GM12878 (cell line): ENCODE results near the gene RNF152. TPM values are rescaled to one million over a fixed set of nuclear protein-coding genes. Genes with fewer than 3 reads are reported as not detected.

Experiments used
- ATAC-seq: fragments of 200-7000 bp; cut with Tn5 transposase; 3 replicates; pipeline ENCODE4 v1.9.1; 2020; ENCODE audit warnings: mild to moderate bottlenecking, moderate library complexity
- BruUV-seq: library from RNA; stranded (reverse); fragments of 400-500 nt; replicated peaks from 2 replicates; lab custom pipeline; 2021; lab: Mats Ljungman, UMichigan
- CTCF ChIA-PET: fragments of 300-600 bp; sonication (Branson Sonifier 250); formaldehyde crosslinking; extraction: SDS; loops from one replicate; lab custom pipeline; 2021; ENCODE audit warnings: inconsistent platforms; lab: Yijun Ruan, JAX
- POLR2A ChIA-PET: fragments of 350-600 bp; formaldehyde crosslinking; extraction: SDS; loops from one replicate; lab custom pipeline; 2021; ENCODE audit warnings: inconsistent platforms; lab: Charles Lee
- RAD21 ChIA-PET: fragments of 300-600 bp; sonication (Branson Sonifier 250); formaldehyde crosslinking; loops from one replicate; lab custom pipeline; 2023; ENCODE audit warnings: antibody characterized with exemption; ENCODE audit not compliant: unreplicated experiment; lab: Charles Lee
- SMC1A ChIA-PET: fragments of 300-600 bp; sonication (Branson Sonifier 250); formaldehyde crosslinking; loops from one replicate; lab custom pipeline; 2023; ENCODE audit not compliant: unreplicated experiment, uncharacterized antibody; lab: Charles Lee
- DNase-seq: peaks from one replicate; pipeline ENCODE4 v3.0.0-alpha.2; 2011; ENCODE audit warnings: low read depth, low spot score
- FAIRE-seq: peaks from 3 replicates; lab custom pipeline; 2011; peaks lifted over from hg19 to GRCh38; lab: Jason Lieb, UNC
- H2AFZ ChIP-seq: 2 replicates; pipeline ENCODE4 v1.6.0; 2011; ENCODE audit warnings: low read depth, low read length, control low read depth; ENCODE audit not compliant: control insufficient read depth
- H3K27ac ChIP-seq: 2 replicates; pipeline ENCODE4 v1.5.1; 2011; ENCODE audit warnings: control low read depth; ENCODE audit not compliant: control insufficient read depth, insufficient read depth
- H3K27me3 ChIP-seq, 2 experiments: replicated peaks in 1 of 2; 2 replicates each; pipeline versions ENCODE4 v1.6.0 to v1.6.1; 2011; ENCODE audit warnings: low read length in 1 of 2; ENCODE audit not compliant: control insufficient read depth in 2 of 2, insufficient read depth in 2 of 2
- H3K36me3 ChIP-seq, 2 experiments: 2 replicates each; pipeline ENCODE4 v1.5.1; 2011; ENCODE audit warnings: low read length in 1 of 2; ENCODE audit not compliant: control insufficient read depth in 2 of 2, insufficient read depth in 2 of 2
- H3K4me1 ChIP-seq: 2 replicates; pipeline ENCODE4 v1.6.1; 2011; ENCODE audit warnings: mild to moderate bottlenecking, low read length, moderate library complexity, mixed read lengths; ENCODE audit not compliant: control insufficient read depth, insufficient read depth
- H3K4me2 ChIP-seq: 2 replicates; pipeline ENCODE4 v1.6.0; 2011; ENCODE audit warnings: control low read depth; ENCODE audit not compliant: control insufficient read depth, insufficient read depth
- H3K4me3 ChIP-seq: fragments of 200-600 bp; sonication (generic); 2 replicates; pipeline ENCODE4 v1.5.1; 2016
- H3K79me2 ChIP-seq: 2 replicates; pipeline ENCODE4 v1.6.0; 2011; ENCODE audit warnings: low read length; ENCODE audit not compliant: control insufficient read depth, insufficient read depth
- H3K9ac ChIP-seq: 2 replicates; pipeline ENCODE4 v1.8.0; 2011; ENCODE audit warnings: low read length, control low read depth, mixed read lengths; ENCODE audit not compliant: control insufficient read depth, insufficient read depth
- H3K9me3 ChIP-seq: replicated peaks from 3 replicates; pipeline ENCODE4 v1.5.1; 2011; ENCODE audit warnings: mild to moderate bottlenecking, low read length; ENCODE audit not compliant: control insufficient read depth, insufficient read depth
- H4K20me1 ChIP-seq: 2 replicates; pipeline ENCODE4 v1.6.0; 2011; ENCODE audit not compliant: control insufficient read depth, insufficient read depth
- ATF7 ChIP-seq: fragments of 450-650 bp; IDR thresholded peaks from 2 replicates; pipeline ENCODE4 v1.6.1; 2016; ENCODE audit warnings: low read depth, mild to moderate bottlenecking
- CREB1 ChIP-seq: IDR thresholded peaks from 2 replicates; pipeline ENCODE4 v1.6.1; 2012; ENCODE audit warnings: low read depth, mild to moderate bottlenecking, inconsistent platforms
- MTA2 ChIP-seq: fragments of 450-650 bp; IDR thresholded peaks from 2 replicates; pipeline ENCODE4 v1.6.1; 2016; ENCODE audit warnings: low read depth, mild to moderate bottlenecking, moderate library complexity
- POLR2AphosphoS5 ChIP-seq: IDR thresholded peaks from 2 replicates; pipeline ENCODE4 v1.6.1; 2011; ENCODE audit warnings: mild to moderate bottlenecking, low read length, inconsistent platforms
- TAF1 ChIP-seq: IDR thresholded peaks from 2 replicates; pipeline ENCODE4 v1.6.1; 2011; ENCODE audit warnings: mild to moderate bottlenecking, low read depth, low read length, borderline replicate concordance
- TBL1XR1 ChIP-seq: IDR thresholded peaks from 2 replicates; pipeline ENCODE4 v1.6.1; 2012; ENCODE audit warnings: low read depth, low read length, improper control_type of control experiment
- WRNIP1 ChIP-seq: IDR thresholded peaks from 2 replicates; pipeline ENCODE4 v1.6.1; 2011; ENCODE audit warnings: low read depth, low read length, improper control_type of control experiment, borderline replicate concordance
- ZNF384 ChIP-seq: IDR thresholded peaks from 2 replicates; pipeline ENCODE4 v1.6.1; 2012; ENCODE audit warnings: low read depth, mild to moderate bottlenecking, low read length, improper control_type of control experiment, borderline replicate concordance
- WGBS: methylation state at CpG from one replicate; pipeline ENCODE4 v1.1.6; 2016; ENCODE audit warnings: low lambda C conversion rate; ENCODE audit not compliant: insufficient replicate concordance, insufficient coverage; ENCODE audit errors: missing lambda C conversion rate; 5-methylcytosine and 5-hydroxymethylcytosine counted together
- in situ Hi-C: fragments of 300-500 bp; cut with MboI; formaldehyde crosslinking; loops from 9 replicates; pipeline ENCODE4 v1.14.3; 2018; ENCODE audit warnings: mixed read lengths
- intact Hi-C: fragments of 100-400 bp; cut with micrococcal nuclease; formaldehyde crosslinking; loops from one replicate; pipeline ENCODE4 v1.14.2; 2022; ENCODE audit not compliant: unreplicated experiment
- polyA plus RNA-seq, 11 experiments: library from polyadenylated mRNA; depleted of rRNA in 4 of 11; unstranded in 6 of 11; stranded (reverse) in 5 of 11; fragments of >200 nt; fragmentation: Nextera tagmentation in 4 of 11; fragmentation: Illumina TruSeq in 1 of 11; extraction: Ambion mirVana in 4 of 11; extraction: Trizol in 1 of 11; gene quantifications; 1 replicate in 1 of 11; 2 replicates in 10 of 11; pipeline versions ENCODE4 v1.2.1 to v1.2.3, GENCODE V29; 2011 to 2016; ENCODE audit warnings: inconsistent platforms in 2 of 11, missing spikeins in 2 of 11, low read depth in 1 of 11
- total RNA-seq, 4 experiments: library from RNA; depleted of rRNA in 3 of 4; stranded (reverse); fragments of >200 nt in 3 of 4; fragmentation: Illumina TruSeq in 1 of 4; extraction: Trizol in 1 of 4; gene quantifications; 2 replicates each; pipeline versions ENCODE4 v1.2.1 to v1.2.3, GENCODE V29; 2013 to 2021
- TF ChIP-seq, protein P1 (sequence below): fragments of 450-650 bp; IDR thresholded peaks from 2 replicates; pipeline ENCODE4 v1.6.1; 2017; ENCODE audit warnings: mild to moderate bottlenecking
- TF ChIP-seq, protein P2 (sequence below): IDR thresholded peaks from 2 replicates; pipeline ENCODE4 v1.6.1; 2011; ENCODE audit warnings: borderline replicate concordance, low read depth, mild to moderate bottlenecking, moderate library complexity, mixed read lengths, low read length; ENCODE audit not compliant: insufficient read depth; ENCODE audit errors: extremely low read length
- TF ChIP-seq, protein P3 (sequence below): fragments of 450-650 bp; IDR thresholded peaks from 2 replicates; pipeline ENCODE4 v1.6.1; 2017; ENCODE audit warnings: mild to moderate bottlenecking, low read depth, inconsistent platforms; ENCODE audit not compliant: poor library complexity, severe bottlenecking

Gene RNF152
- total and polyA plus RNA-seq, 10 of the 15 experiments (the other 5 are each of a cell fraction or from before 2014, with no cell fraction given): under 0.01 to 0.07 (median 0.03) TPM; not detected in 7

DNA sequence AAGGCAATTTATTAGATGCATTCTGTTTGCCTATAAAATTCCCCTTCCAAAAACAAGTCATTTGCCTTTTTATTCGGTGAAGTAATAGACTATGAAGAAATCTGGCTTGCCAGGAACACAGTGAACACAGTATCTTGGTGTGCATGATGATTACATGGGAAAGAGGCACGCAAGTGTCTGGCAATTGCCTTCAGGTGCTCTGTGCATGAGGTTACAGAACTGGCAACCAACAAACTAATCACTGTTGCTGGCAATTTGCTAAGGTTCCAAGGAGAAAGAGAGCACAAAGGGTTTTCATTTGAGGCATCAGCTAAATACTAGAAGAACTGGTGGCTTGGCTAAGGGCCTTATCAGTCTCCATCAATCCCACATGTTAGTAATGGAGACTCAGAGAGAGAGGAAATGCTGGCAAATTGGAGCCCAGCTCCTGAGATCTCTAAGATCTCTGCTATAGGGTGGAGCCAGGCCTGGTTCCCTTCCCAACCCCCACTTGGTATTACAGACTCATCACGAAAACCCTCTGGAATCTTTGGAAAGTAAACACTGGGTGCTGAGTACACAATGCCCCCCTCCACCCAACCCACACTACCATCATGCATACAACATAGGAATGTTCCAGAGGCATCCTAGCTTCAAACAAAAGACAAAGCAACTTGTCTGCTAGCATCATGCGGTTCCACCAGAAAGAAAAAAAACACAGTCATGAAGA lies 10.4 kb downstream of the RNF152 start:
- intact Hi-C loops: no loop called here
- ATAC-seq (no peak), FAIRE-seq (no peak), DNase-seq (no peak)
- no peak for TF ChIP-seq TAF1
- TF ChIP-seq WRNIP1: no peak
- no peak overlapping the region for H3K9ac ChIP-seq
- H3K4me2 ChIP-seq: no peak overlapping the region
- BruUV-seq: no TSS peak
- CTCF ChIA-PET: interaction anchor here (1.0 kb wide), 1 partner anchor 20 kb away, joined by 3 read pairs; no protein-coding TSS in a partner anchor
- no peaks in the 10 kb centered on the region for H3K36me3 ChIP-seq
- no peak overlapping the region for H3K27ac ChIP-seq
- WGBS: 25% methylated on average over 4 of the region's 4 CpGs
- H2AFZ ChIP-seq: no peak overlapping the region
- H3K4me3 ChIP-seq: no peak overlapping the region
- POLR2A ChIA-PET: no interaction called here
- in situ Hi-C loops: no loop called here
- H3K79me2 ChIP-seq: no peaks in the 10 kb centered on the region
- RAD21 ChIA-PET: no interaction called here
- H3K27me3 ChIP-seq: peaks cover 0 to 2% of the 10 kb centered on the region in 2 experiments; a peak in 1 of 4 replicates
- no peaks in the 10 kb centered on the region for H3K4me1 ChIP-seq
- SMC1A ChIA-PET: no interaction called here
- no peaks in the 10 kb centered on the region for H4K20me1 ChIP-seq
- no peaks in the 10 kb centered on the region for H3K9me3 ChIP-seq

DNA sequence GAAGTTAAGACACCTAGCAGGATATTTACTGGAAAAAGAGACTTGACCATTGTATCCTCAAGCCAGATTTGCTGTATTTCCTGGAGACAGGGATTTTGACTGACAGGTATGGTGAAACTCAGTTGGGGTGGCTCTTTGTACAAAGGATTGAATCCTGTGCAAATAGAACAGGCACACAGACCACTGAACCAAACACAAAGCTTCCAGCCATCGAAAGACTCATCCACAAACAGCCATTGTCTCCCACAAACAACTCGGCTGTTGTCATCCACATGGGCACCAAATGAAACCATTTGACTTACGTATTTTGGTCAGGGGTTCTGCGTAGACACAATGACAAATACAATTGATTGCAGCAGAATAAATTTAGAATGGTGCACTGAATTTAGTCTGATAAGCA lies 15.9 kb downstream of the RNF152 start:
- ChIA-PET POLR2A (no interaction called here), CTCF (interaction anchor here (1.0 kb wide), 1 partner anchor 254 kb away, joined by 3 read pairs; no protein-coding TSS in a partner anchor)
- Histone ChIP-seq H2AFZ (no peak overlapping the region), H4K20me1 (no peaks in the 10 kb centered on the region), H3K4me1 (no peaks in the 10 kb centered on the region), H3K4me3 (no peak overlapping the region), H3K27me3 (no peaks in the 10 kb centered on the region; a peak in 1 of 4 replicates), H3K36me3 (no peaks in the 10 kb centered on the region), H3K9ac (no peak overlapping the region), H3K9me3 (no peaks in the 10 kb centered on the region; the same call in 2 of the 3 replicates), H3K27ac (no peak overlapping the region), H3K4me2 (no peak overlapping the region)
- intact Hi-C loops: no loop called here
- FAIRE-seq: no peak
- no peak for ATAC-seq
- no TSS peak for BruUV-seq
- DNase-seq: no peak
- TF ChIP-seq, protein P1, sequence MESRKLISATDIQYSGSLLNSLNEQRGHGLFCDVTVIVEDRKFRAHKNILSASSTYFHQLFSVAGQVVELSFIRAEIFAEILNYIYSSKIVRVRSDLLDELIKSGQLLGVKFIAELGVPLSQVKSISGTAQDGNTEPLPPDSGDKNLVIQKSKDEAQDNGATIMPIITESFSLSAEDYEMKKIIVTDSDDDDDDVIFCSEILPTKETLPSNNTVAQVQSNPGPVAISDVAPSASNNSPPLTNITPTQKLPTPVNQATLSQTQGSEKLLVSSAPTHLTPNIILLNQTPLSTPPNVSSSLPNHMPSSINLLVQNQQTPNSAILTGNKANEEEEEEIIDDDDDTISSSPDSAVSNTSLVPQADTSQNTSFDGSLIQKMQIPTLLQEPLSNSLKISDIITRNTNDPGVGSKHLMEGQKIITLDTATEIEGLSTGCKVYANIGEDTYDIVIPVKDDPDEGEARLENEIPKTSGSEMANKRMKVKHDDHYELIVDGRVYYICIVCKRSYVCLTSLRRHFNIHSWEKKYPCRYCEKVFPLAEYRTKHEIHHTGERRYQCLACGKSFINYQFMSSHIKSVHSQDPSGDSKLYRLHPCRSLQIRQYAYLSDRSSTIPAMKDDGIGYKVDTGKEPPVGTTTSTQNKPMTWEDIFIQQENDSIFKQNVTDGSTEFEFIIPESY: no peak
- no peak for TF ChIP-seq CREB1
- no peak for TF ChIP-seq ATF7
- TF ChIP-seq POLR2AphosphoS5: no peak
- TF ChIP-seq TBL1XR1: no peak
- TF ChIP-seq MTA2: no peak
- TF ChIP-seq ZNF384: no peak
- TF ChIP-seq, protein P2, sequence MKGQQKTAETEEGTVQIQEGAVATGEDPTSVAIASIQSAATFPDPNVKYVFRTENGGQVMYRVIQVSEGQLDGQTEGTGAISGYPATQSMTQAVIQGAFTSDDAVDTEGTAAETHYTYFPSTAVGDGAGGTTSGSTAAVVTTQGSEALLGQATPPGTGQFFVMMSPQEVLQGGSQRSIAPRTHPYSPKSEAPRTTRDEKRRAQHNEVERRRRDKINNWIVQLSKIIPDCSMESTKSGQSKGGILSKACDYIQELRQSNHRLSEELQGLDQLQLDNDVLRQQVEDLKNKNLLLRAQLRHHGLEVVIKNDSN: no peak
- TF ChIP-seq, protein P3, sequence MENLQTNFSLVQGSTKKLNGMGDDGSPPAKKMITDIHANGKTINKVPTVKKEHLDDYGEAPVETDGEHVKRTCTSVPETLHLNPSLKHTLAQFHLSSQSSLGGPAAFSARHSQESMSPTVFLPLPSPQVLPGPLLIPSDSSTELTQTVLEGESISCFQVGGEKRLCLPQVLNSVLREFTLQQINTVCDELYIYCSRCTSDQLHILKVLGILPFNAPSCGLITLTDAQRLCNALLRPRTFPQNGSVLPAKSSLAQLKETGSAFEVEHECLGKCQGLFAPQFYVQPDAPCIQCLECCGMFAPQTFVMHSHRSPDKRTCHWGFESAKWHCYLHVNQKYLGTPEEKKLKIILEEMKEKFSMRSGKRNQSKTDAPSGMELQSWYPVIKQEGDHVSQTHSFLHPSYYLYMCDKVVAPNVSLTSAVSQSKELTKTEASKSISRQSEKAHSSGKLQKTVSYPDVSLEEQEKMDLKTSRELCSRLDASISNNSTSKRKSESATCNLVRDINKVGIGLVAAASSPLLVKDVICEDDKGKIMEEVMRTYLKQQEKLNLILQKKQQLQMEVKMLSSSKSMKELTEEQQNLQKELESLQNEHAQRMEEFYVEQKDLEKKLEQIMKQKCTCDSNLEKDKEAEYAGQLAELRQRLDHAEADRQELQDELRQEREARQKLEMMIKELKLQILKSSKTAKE: no peak
- TF ChIP-seq, all 136 proteins: peak for 0
- H3K79me2 ChIP-seq: no peaks in the 10 kb centered on the region
- in situ Hi-C loops: no loop called here
- WGBS: 31% methylated on average over 4 of the region's 4 CpGs
- ChIA-PET RAD21 (no interaction called here), SMC1A (no interaction called here)
